Glomerular visceral epithelial cell (primary cell): ENCODE measurements around the gene GSC2.
"Not testable (repeated sequence)": the region's sequence is repeated elsewhere in the genome, so short reads cannot be mapped to it uniquely, and the experiment has no call there.

Source experiments
- DNase-seq: peaks from one replicate; pipeline ENCODE4 v3.0.0-alpha.2; 2016; ENCODE audit errors: extremely low spot score

GSC2 gene

GRCh38 chr22:19156109-19156508, 6.0 kb upstream of the GSC2 start:
- DNase-seq = not testable (repeated sequence)

GRCh38 chr22:19152942-19153883, 3.1 kb upstream of the GSC2 start:
- no peak for DNase-seq

- no peak for DNase-seq
These were observed 1.5 kb upstream of the GSC2 start for GRCh38 chr22:19151329-19152191.

- DNase-seq = no peak
These were observed 613 bp upstream of the GSC2 start for GRCh38 chr22:19150482-19151328.

- DNase-seq = no peak
These were observed 827 bp downstream of the GSC2 start for GRCh38 chr22:19149047-19149883.

GRCh38 chr22:19148417-19149046, 1.6 kb downstream of the GSC2 start:
- DNase-seq = no peak

GRCh38 chr22:19147195-19147780, 2.8 kb downstream of the GSC2 start:
- no peak for DNase-seq

- no peak for DNase-seq
These were observed 3.7 kb downstream of the GSC2 start for GRCh38 chr22:19146215-19146968.

GRCh38 chr22:19143967-19144400, 6.1 kb downstream of the GSC2 start:
- no peak for DNase-seq

GRCh38 chr22:19143212-19143611, 6.9 kb downstream of the GSC2 start:
- no peak for DNase-seq

- no peak for DNase-seq
These were observed 7.7 kb downstream of the GSC2 start for GRCh38 chr22:19142394-19142793.

- no peak for DNase-seq
These were observed 10.1 kb downstream of the GSC2 start for GRCh38 chr22:19139974-19140373.

GRCh38 chr22:19139001-19139356, 11.1 kb downstream of the GSC2 start:
- no peak for DNase-seq

GRCh38 chr22:19138217-19139000, 11.7 kb downstream of the GSC2 start:
- no peak for DNase-seq

- DNase-seq = no peak
These were observed 12.5 kb downstream of the GSC2 start for GRCh38 chr22:19137384-19138216.

GRCh38 chr22:19136915-19137314, 13.2 kb downstream of the GSC2 start:
- DNase-seq = no peak

- no peak for DNase-seq
These were observed 15.2 kb downstream of the GSC2 start for GRCh38 chr22:19134874-19135273.
